ENCODE results near the gene ZSCAN5B.

- TF ChIP-seq CTCF (IDR thresholded peaks at IDR 0.05): no peak
- no peak for TF ChIP-seq POLR2A (IDR thresholded peaks at IDR 0.05)
These were observed 38.5 kb downstream of the ZSCAN5B start for GRCh38 chr19:56159009-56159559.

All from heart left ventricle (tissue), 13 donors.